Keratinocyte (primary cell): Measurements from ENCODE around the gene UXS1. TPM values are rescaled to one million over a fixed set of nuclear protein-coding genes. Genes with fewer than 3 reads are reported as not detected.

Experiments used
- DNase-seq: peaks from one replicate; pipeline ENCODE4 v3.0.0-alpha.2; 2011; ENCODE audit warnings: low read depth, missing footprints, low spot score
- FAIRE-seq: peaks from 2 replicates; lab custom pipeline; 2011; peaks lifted over from hg19 to GRCh38; lab: Jason Lieb, UNC
- H2AFZ ChIP-seq: 2 replicates; pipeline ENCODE4 v1.6.0; 2012; ENCODE audit warnings: low read length, control low read depth, inconsistent platforms; ENCODE audit not compliant: control insufficient read depth
- H3K27ac ChIP-seq: 2 replicates; pipeline ENCODE4 v1.5.1; 2011; ENCODE audit warnings: low read length; ENCODE audit not compliant: control insufficient read depth, insufficient read depth
- H3K27me3 ChIP-seq: 3 replicates; pipeline ENCODE4 v1.6.0; 2011; ENCODE audit warnings: low read length; ENCODE audit not compliant: control insufficient read depth, insufficient read depth; ENCODE audit errors: extremely low read depth
- H3K36me3 ChIP-seq, 2 experiments: 2 replicates in 1 of 2; 3 replicates in 1 of 2; pipeline ENCODE4 v1.5.1; 2011; ENCODE audit warnings: low read length in 2 of 2, mild to moderate bottlenecking in 1 of 2; ENCODE audit not compliant: control insufficient read depth in 2 of 2, insufficient read depth in 2 of 2; ENCODE audit errors: extremely low read depth in 1 of 2
- H3K4me1 ChIP-seq: 3 replicates; pipeline ENCODE4 v1.5.1; 2011; ENCODE audit warnings: low read length; ENCODE audit not compliant: control insufficient read depth, insufficient read depth; ENCODE audit errors: extremely low read depth
- H3K4me2 ChIP-seq: 3 replicates; pipeline ENCODE4 v1.6.0; 2011; ENCODE audit warnings: low read depth, low read length; ENCODE audit not compliant: control insufficient read depth, insufficient read depth; ENCODE audit errors: extremely low read depth
- H3K4me3 ChIP-seq, 3 experiments: fragments of 200-600 bp in 1 of 3; sonication (generic) in 1 of 3; 2 replicates in 2 of 3; 3 replicates in 1 of 3; pipeline ENCODE4 v1.5.1; 2011 to 2016; ENCODE audit warnings: low read length in 3 of 3, mild to moderate bottlenecking in 3 of 3, control low read depth in 2 of 3, inconsistent platforms in 1 of 3, low read depth in 1 of 3, mixed read lengths in 1 of 3, mixed run types in 1 of 3, moderate library complexity in 1 of 3; ENCODE audit not compliant: control insufficient read depth in 2 of 3, insufficient read depth in 2 of 3; ENCODE audit errors: extremely low read depth in 1 of 3
- H3K79me2 ChIP-seq: 2 replicates; pipeline ENCODE4 v1.6.0; 2012; ENCODE audit warnings: low read length; ENCODE audit not compliant: control insufficient read depth, insufficient read depth
- H3K9ac ChIP-seq: 3 replicates; pipeline ENCODE4 v1.6.0; 2011; ENCODE audit warnings: low read length; ENCODE audit not compliant: control insufficient read depth, insufficient read depth; ENCODE audit errors: extremely low read depth
- H3K9me1 ChIP-seq: 3 replicates; pipeline ENCODE4 v1.6.0; 2011; ENCODE audit warnings: low read length; ENCODE audit not compliant: control insufficient read depth, insufficient read depth; ENCODE audit errors: extremely low read depth
- H3K9me3 ChIP-seq: 2 replicates; pipeline ENCODE4 v1.5.1; 2012; ENCODE audit warnings: low read depth, low read length; ENCODE audit not compliant: control insufficient read depth
- H4K20me1 ChIP-seq: 3 replicates; pipeline ENCODE4 v1.6.0; 2011; ENCODE audit warnings: low read length; ENCODE audit not compliant: control insufficient read depth, insufficient read depth; ENCODE audit errors: extremely low read depth
- CTCF ChIP-seq, 3 experiments: IDR thresholded peaks in 1 of 3; conservative IDR thresholded peaks in 1 of 3; optimal IDR thresholded peaks in 1 of 3; 2 replicates in 2 of 3; 3 replicates in 1 of 3; pipeline versions ENCODE3 to v1.5.1; 2011; ENCODE audit warnings: low read length in 3 of 3, mild to moderate bottlenecking in 3 of 3, moderate library complexity in 2 of 3, control low read depth in 1 of 3, inconsistent platforms in 1 of 3; ENCODE audit not compliant: insufficient read depth in 2 of 3; ENCODE audit errors: extremely low read depth in 1 of 3
- EZH2 ChIP-seq: IDR thresholded peaks from one replicate; pipeline ENCODE4 v1.6.1; 2012; ENCODE audit warnings: inconsistent platforms, mild to moderate bottlenecking, low read length, moderate library complexity
- dilution Hi-C: fragments of 300-500 bp; cut with MboI; formaldehyde crosslinking; loops from one replicate; pipeline ENCODE4 v1.7.0; 2020; ENCODE audit warnings: low sequenced_read_pairs; ENCODE audit not compliant: extremely low pct_ligation_motif_present
- polyA plus RNA-seq, 5 experiments: library from polyadenylated mRNA; depleted of rRNA in 3 of 5; stranded (reverse) in 3 of 5; stranded (forward) in 1 of 5; unstranded in 1 of 5; fragments of >200 nt; gene quantifications; 1 replicate in 1 of 5; 2 replicates in 3 of 5; 3 replicates in 1 of 5; pipeline versions ENCODE4 v1.2.1 to v1.2.3, GENCODE V29; 2011 to 2012; ENCODE audit warnings: missing spikeins in 2 of 5, low read depth in 1 of 5, low replicate concordance in 1 of 5

The UXS1 gene
- polyA plus RNA-seq, 1 donor (not counting 4 experiments of a cell fraction or from before 2014, with no cell fraction given): 43.5 TPM

GRCh38 chr2:106144621-106145331 is 49.3 kb downstream of the UXS1 start:
- no peaks in the 10 kb centered on the region for H3K79me2 ChIP-seq
- H3K4me1 ChIP-seq: peaks cover 18% of the 10 kb centered on the region
- FAIRE-seq (no peak), DNase-seq (no peak)
- no peak overlapping the region for H3K27ac ChIP-seq
- dilution Hi-C loops: no loop called here
- H3K4me3 ChIP-seq: no peak overlapping the region
- no peaks in the 10 kb centered on the region for H4K20me1 ChIP-seq
- no peak overlapping the region for H2AFZ ChIP-seq
- H3K9me3 ChIP-seq: no peaks in the 10 kb centered on the region
- no peaks in the 10 kb centered on the region for H3K27me3 ChIP-seq
- H3K4me2 ChIP-seq: no peak overlapping the region
- H3K9me1 ChIP-seq: no peaks in the 10 kb centered on the region
- H3K36me3 ChIP-seq: peaks cover 5% of the 10 kb centered on the region in 2 experiments
- no peak overlapping the region for H3K9ac ChIP-seq
- TF ChIP-seq EZH2: no peak

GRCh38 chr2:106143495-106144215 is 50.4 kb downstream of the UXS1 start:
- Histone ChIP-seq H3K79me2 (no peaks in the 10 kb centered on the region), H3K36me3 (peaks cover 3 to 5% of the 10 kb centered on the region in 2 experiments), H3K27ac (no peak overlapping the region), H3K4me2 (no peak overlapping the region), H3K9me1 (no peaks in the 10 kb centered on the region), H4K20me1 (no peaks in the 10 kb centered on the region), H3K4me1 (peaks cover 18% of the 10 kb centered on the region), H3K4me3 (no peak overlapping the region), H2AFZ (no peak overlapping the region), H3K9me3 (no peaks in the 10 kb centered on the region), H3K27me3 (no peaks in the 10 kb centered on the region), H3K9ac (no peak overlapping the region)
- FAIRE-seq (no peak), DNase-seq (peak; percentile 38)
- dilution Hi-C loops: no loop called here
- TF ChIP-seq CTCF (optimal IDR thresholded peaks at IDR 0.05 in 1 of 3, IDR thresholded peaks at IDR 0.05 in 1 of 3, conservative IDR thresholded peaks at IDR 0.05 in 1 of 3; ENCODE audit: extremely low read depth in 1 of 3, insufficient read depth in 2 of 3, low read length in 3 of 3): no peak
- TF ChIP-seq EZH2: no peak
